Ascending aorta (tissue), 2 donors: ENCODE data around the gene OXCT1. TPM values are rescaled to one million over a fixed set of nuclear protein-coding genes. Genes with fewer than 3 reads are reported as not detected.
"Not testable (repeated sequence)": the region's sequence is repeated elsewhere in the genome, so short reads cannot be mapped to it uniquely, and the experiment has no call there.

Experiments
- DNase-seq, 2 donors: peaks; one replicate each; pipeline ENCODE4 v3.0.0-alpha.2; 2019; ENCODE audit warnings: low spot score in 2 of 2
- H3K27ac ChIP-seq, 2 donors: fragments of 200-600 bp; sonication (generic); one replicate each; pipeline ENCODE4 v1.5.1; 2016 to 2017; ENCODE audit warnings: mild to moderate bottlenecking in 1 of 2
- H3K27me3 ChIP-seq: fragments of 200-600 bp; sonication (generic); one replicate; pipeline ENCODE4 v1.5.1; 2017
- H3K36me3 ChIP-seq, 2 donors: fragments of 200-600 bp; sonication (generic); one replicate each; pipeline ENCODE4 v1.5.1; 2016
- H3K4me1 ChIP-seq, 2 donors: fragments of 200-600 bp; sonication (generic); one replicate each; pipeline ENCODE4 v1.5.1; 2016 to 2017; ENCODE audit warnings: mild to moderate bottlenecking in 1 of 2
- H3K4me3 ChIP-seq, 2 donors: fragments of 200-600 bp; sonication (generic); one replicate each; pipeline ENCODE4 v1.5.1; 2016 to 2017; ENCODE audit warnings: mild to moderate bottlenecking in 1 of 2
- H3K9me3 ChIP-seq, 2 donors: fragments of 200-600 bp; sonication (generic); one replicate each; pipeline ENCODE4 v1.5.1; 2016
- intact Hi-C: fragments of 100-400 bp; cut with DNase I; formaldehyde crosslinking; loops from one replicate; pipeline ENCODE4 v1.15.1; 2023
- total RNA-seq: library from RNA; depleted of rRNA; stranded (reverse); fragments of >200 nt; gene quantifications from one replicate; pipeline ENCODE4 v1.1.0, GENCODE V29; 2016
- TF ChIP-seq, protein P1 (sequence below), 3 experiments: fragments of 200-600 bp in 2 of 3; fragments of 450-650 bp in 1 of 3; sonication (generic) in 2 of 3; IDR thresholded peaks; one replicate each; pipeline ENCODE4 v1.5.1; 2016 to 2019; ENCODE audit warnings: antibody characterized with exemption in 3 of 3, mild to moderate bottlenecking in 1 of 3, moderate library complexity in 1 of 3

Gene OXCT1
- total RNA-seq, 1 donor from 2014 or later = 3.1 TPM

DNA sequence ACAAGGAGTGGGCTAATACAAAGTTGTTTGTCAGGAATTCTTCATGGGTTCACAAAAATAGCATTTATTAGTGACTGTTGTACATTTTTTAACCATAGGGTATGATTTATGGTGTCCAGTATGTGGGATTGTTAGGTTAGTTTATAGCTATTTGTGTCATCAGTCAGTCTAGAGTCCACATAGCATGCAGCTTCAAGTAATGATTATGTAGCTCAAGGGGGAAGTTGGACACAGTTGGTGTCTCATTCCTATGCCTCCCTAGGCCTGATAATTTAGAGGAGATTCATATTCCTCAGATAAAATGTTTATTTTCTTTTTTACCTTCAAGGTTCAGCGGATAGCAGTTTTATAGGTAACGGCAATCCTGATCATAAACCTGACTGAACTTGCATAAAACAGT, 153.8 kb downstream of the OXCT1 start:
- H3K27ac ChIP-seq = no peak overlapping the region
- H3K9me3 ChIP-seq = peaks cover 0 to 5% of the 10 kb centered on the region in 2 donors
- TF ChIP-seq, protein P1, sequence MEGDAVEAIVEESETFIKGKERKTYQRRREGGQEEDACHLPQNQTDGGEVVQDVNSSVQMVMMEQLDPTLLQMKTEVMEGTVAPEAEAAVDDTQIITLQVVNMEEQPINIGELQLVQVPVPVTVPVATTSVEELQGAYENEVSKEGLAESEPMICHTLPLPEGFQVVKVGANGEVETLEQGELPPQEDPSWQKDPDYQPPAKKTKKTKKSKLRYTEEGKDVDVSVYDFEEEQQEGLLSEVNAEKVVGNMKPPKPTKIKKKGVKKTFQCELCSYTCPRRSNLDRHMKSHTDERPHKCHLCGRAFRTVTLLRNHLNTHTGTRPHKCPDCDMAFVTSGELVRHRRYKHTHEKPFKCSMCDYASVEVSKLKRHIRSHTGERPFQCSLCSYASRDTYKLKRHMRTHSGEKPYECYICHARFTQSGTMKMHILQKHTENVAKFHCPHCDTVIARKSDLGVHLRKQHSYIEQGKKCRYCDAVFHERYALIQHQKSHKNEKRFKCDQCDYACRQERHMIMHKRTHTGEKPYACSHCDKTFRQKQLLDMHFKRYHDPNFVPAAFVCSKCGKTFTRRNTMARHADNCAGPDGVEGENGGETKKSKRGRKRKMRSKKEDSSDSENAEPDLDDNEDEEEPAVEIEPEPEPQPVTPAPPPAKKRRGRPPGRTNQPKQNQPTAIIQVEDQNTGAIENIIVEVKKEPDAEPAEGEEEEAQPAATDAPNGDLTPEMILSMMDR (IDR thresholded peaks at IDR 0.05) = no peak
- no peaks in the 10 kb centered on the region for H3K4me1 ChIP-seq
- no peak overlapping the region for H3K4me3 ChIP-seq
- no peaks in the 10 kb centered on the region for H3K27me3 ChIP-seq
- intact Hi-C loops = no loop called here
- no peaks in the 10 kb centered on the region for H3K36me3 ChIP-seq
- DNase-seq = no peak

DNA sequence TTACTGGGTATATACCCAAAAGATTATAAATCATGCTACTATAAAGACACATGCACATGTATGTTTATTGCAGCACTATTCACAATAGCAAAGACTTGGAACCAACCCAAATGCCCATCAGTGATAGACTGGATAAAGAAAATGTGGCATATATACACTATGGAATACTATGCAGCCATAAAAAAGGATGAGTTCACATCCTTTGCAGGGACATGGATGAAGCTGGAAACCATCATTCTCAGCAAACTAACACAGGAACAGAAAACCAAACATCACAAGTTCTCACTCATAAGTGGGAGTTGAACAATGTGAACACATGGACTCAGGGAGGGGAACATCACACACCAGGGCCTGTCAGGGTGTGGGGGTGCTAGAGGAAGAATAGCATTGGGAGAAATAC, 155.8 kb downstream of the OXCT1 start:
- H3K4me1 ChIP-seq, DNase-seq, intact Hi-C loops: not testable (repeated sequence)

DNA sequence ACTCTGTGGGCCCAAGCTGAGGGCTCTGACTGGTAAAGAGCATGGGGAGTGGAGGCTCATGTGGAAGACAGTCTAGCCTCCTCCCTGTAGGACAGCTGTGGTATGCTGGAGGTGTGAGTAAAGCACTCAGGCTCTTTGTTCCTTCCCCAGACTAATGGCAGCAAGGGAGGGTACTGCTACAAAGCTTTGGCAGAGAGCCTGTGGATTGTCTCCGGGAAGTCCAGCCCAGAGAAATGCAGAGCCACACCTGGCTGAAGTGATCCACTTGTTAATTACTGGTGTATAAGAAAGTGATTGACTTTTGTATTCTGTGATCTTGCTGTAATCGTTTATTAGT, 161.7 kb downstream of the OXCT1 start:
- Histone ChIP-seq H3K9me3 (peaks cover 5 to 28% of the 10 kb centered on the region in 2 donors), H3K4me1 (no peaks in the 10 kb centered on the region), H3K27me3 (no peaks in the 10 kb centered on the region), H3K4me3 (no peak overlapping the region), H3K27ac (no peak overlapping the region), H3K36me3 (no peaks in the 10 kb centered on the region)
- TF ChIP-seq, protein P1 (IDR thresholded peaks at IDR 0.05) = no peak
- intact Hi-C loops = no loop called here
- no peak for DNase-seq

More for the DNA sequence above, 155.8 kb downstream of the OXCT1 start:
- not testable (repeated sequence) for H3K36me3 ChIP-seq, H3K9me3 ChIP-seq, H3K4me3 ChIP-seq, H3K27me3 ChIP-seq, H3K27ac ChIP-seq

DNA sequence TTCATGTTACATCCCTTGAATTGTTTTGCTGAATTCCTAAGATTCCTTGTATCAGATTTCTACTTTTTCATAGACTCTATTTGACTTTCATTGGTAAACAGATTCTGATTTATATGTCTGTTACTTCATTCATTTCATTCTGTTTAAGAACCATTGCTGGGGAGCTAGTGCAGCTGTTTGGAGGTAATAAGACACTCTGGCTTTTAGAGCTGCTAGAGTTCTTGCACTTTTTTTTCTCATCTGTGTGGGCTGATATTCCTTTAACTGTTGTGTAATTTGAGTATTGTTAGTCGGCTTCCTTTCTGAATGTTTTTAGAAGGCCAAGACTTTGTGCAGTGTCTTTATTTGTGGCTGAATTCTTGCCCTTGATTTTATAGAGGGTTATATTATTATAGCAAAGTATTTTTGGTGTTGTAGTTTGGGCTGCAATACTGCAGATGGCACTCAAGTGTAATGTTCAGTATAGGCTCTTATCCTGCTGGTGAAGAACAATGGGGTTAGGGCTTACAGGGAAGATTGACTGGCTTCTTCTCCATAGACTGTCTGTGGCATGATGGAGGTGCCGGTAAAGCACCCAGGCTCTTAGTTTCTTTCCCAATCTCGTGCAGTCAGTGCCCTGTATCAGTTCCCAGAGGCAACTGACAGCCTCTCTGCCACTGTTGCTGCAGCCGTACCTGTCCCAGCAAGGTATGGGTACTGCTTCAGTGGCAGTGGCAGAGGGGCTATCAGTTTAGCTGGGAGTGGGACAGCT, 162.2 kb downstream of the OXCT1 start:
- intact Hi-C loops = no loop called here
- H3K27me3 ChIP-seq = no peaks in the 10 kb centered on the region

DNA sequence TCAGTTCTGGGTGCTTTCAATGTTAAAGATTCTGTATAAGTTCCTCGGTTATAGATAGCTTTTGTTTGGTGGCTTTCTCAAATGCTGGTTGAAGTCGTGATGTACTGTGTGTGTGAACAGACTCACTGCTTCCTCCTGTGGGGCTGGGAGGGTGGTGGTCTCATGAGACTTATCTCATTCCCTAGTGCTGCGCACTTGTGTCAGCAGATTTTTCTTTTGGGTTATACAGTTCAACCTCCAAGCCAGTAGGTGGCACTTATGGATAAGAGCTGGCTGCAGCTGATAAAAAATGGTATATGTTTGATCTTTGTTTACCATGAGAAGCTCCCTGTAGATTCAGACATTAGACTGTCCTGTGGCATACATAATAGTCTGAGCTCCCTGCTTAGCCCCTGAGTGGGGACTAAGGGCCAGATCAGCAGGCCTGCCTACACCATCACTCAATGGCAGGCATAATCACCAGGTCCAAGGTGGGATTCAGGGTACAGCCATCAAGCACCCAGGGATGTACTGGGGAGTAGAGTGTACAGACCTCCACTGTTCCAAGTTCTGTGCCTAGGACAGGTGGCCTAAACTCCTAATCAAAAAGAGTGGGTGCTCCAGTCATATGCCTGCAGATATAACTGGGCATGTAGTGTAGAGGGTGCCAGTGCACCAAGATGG, 174.2 kb downstream of the OXCT1 start:
- no peaks in the 10 kb centered on the region for H3K27me3 ChIP-seq
- H3K9me3 ChIP-seq = no peaks in the 10 kb centered on the region
- TF ChIP-seq, protein P1 (IDR thresholded peaks at IDR 0.05) = peak in 2 of 3 experiments; percentile 24 to 51
- no peaks in the 10 kb centered on the region for H3K36me3 ChIP-seq
- no peak overlapping the region for H3K4me3 ChIP-seq
- H3K27ac ChIP-seq = no peak overlapping the region
- intact Hi-C loops = loop anchor here (1.0 kb wide), 1 partner anchor 147 kb away; no protein-coding TSS in a partner anchor
- no peaks in the 10 kb centered on the region for H3K4me1 ChIP-seq
- DNase-seq = no peak

More for the DNA sequence above, 162.2 kb downstream of the OXCT1 start:
- DNase-seq = no peak
- Histone ChIP-seq H3K9me3 (peaks cover 4 to 28% of the 10 kb centered on the region in 2 donors), H3K4me1 (no peaks in the 10 kb centered on the region), H3K27ac (no peak overlapping the region), H3K4me3 (no peak overlapping the region), H3K36me3 (no peaks in the 10 kb centered on the region)
- TF ChIP-seq, protein P1 (IDR thresholded peaks at IDR 0.05) = no peak

DNA sequence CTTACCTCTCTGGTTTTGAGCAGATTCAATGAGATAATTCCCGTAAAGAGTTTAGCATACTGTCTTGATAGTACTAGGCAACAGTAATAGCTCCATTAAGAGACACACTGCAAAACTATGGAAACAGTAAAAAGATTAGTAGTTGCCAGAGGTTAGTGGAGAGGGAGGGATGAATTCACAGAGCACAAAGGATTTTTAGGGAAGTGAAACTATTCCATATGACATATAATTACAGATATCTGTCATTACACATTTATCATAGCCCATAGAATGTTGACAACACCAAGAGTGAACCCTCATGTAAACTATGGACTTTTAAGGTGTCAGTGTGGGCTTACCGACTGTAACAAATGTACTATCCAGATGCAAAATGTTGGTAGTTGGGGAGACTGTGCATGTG, 183.5 kb downstream of the OXCT1 start:
- intact Hi-C loops = no loop called here
- Histone ChIP-seq H3K27me3 (no peaks in the 10 kb centered on the region), H3K9me3 (no peaks in the 10 kb centered on the region), H3K4me3 (no peak overlapping the region), H3K36me3 (no peaks in the 10 kb centered on the region), H3K4me1 (no peaks in the 10 kb centered on the region), H3K27ac (no peak overlapping the region)
- DNase-seq = no peak
- TF ChIP-seq, protein P1 (IDR thresholded peaks at IDR 0.05) = no peak
